ENCODE measurements around the gene ITPKC.
"Not testable (repeated sequence)": the region's sequence is repeated elsewhere in the genome, so short reads cannot be mapped to it uniquely, and the experiment has no call there.

The ITPKC gene

GRCh38 chr19:40774916-40775631 is 58.2 kb downstream of the ITPKC start, which contains the start of gene MIA:
Gene MIA (plus strand): TSS chr19:40775521. CDS start chr19:40775543, 22 bp downstream.
- no peak for DNase-seq

- DNase-seq = no peak
Observed at GRCh38 chr19:40775632-40776022, 58.7 kb downstream of the ITPKC start.

GRCh38 chr19:40776364-40776763 is 59.5 kb downstream of the ITPKC start:
- no peak for DNase-seq

- DNase-seq = peak; percentile 92
Observed at GRCh38 chr19:40776932-40777644, 60.2 kb downstream of the ITPKC start.

DNA sequence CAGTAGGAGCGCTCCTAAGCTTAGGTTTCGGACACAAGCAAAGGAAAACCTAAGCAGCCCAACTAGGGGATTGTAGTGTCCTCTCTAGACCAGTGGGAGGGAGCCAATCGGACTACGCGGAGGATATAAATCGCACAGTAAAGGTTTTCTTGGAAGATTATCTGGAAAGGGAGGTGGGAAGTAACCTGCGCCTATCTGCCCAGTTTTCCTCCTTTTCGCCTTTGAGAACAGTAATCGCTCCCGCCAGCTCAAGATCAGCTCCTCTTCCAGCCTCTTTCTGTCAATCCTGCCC is 60.7 kb downstream of the ITPKC start:
- DNase-seq = no peak

DNA sequence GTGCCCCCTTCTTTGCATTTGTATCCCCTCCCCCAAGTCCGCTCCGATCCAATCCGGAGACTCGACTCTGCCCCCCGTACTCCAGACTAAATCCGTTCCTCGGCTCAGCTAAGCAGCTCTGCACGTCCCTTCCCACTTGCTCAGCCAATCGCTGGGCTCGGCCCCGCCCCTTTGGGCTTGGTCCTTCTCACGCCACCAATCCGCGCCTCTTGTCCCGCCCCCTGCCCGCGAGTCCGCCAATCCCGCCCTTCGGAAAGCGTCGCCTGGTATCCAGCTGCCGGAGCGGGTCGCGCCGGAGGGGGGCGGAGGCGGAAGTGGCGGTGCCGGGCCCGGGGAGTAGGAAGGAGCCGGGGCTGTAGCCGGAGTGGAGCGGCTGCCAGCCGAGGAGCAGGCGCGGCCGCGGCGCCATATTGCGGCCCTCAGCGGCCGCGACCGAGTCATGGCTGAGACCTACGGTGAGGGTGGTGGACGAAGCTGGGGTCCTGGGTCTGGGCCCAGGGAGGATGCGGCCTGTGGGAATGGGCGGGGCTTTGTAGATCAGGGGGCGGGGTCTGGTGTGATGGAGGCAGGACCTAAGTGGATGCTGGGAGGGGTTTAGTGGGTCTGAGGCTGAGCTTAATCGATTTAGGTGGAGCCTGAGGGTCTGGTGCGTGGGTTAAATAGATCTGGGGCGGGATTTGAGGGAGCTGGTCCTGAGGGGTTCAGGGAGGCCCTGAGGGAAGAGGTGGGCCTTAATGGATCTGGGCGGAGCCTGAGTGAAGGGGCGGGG is 61.2 kb downstream of the ITPKC start, which contains the start of gene RAB4B:
RAB4B (plus strand) TSS at position 311 of the 769 bp plus-strand sequence; CDS start at position 440, 129 bp downstream.
- peak; percentile 100 for DNase-seq

GRCh38 chr19:40778706-40779284 is 61.9 kb downstream of the ITPKC start:
- no peak for DNase-seq

GRCh38 chr19:40780582-40780981 is 63.7 kb downstream of the ITPKC start:
- no peak for DNase-seq

- DNase-seq = no peak
Observed at GRCh38 chr19:40781140-40781539, 64.2 kb downstream of the ITPKC start.

- no peak for DNase-seq
Observed at GRCh38 chr19:40783711-40784110, 66.8 kb downstream of the ITPKC start.

DNA sequence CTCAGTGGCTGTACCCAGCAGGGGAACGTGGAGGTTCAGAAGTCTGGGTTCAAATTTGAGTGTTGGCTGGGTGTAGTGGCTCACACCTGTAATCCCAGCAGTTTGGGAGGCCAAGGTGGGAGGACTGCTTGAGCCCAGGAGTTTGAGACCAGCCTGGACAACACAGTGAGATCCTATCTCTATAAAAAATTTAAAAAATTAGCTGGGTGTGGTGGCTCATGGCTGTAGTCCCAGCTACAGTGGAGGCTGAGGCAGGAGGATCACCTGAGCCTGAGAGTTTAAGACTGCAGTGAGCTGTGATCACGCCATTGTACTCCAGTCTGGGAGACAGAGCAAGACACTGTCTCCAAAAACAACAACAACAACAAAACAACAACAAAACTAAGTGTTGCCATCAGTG is 67.2 kb downstream of the ITPKC start:
- DNase-seq = not testable (repeated sequence)

DNA sequence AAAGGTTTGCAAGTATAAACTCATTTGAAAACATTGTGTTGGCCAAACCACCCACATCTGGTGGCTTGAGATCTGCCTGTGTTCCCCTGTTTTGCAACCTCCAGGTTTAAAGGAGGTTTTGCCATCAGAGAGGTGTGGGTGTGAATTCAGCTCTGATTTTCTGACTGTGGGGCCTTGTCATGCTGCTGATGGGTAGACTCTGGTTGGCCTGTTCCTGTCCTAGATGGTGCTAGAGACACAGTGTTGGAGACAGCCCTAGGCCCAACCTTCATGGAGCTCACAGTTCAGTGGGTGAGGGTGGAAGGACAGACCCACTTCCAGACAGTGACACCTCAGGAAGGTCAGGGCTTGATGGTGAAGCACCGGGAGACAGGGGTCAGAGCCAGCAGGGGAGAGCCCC is 68.6 kb downstream of the ITPKC start:
- no peak for DNase-seq

- DNase-seq = no peak
Observed at GRCh38 chr19:40786060-40787037, 69.4 kb downstream of the ITPKC start.
